Colonic mucosa (tissue), 4 donors: Measurements from ENCODE around the gene GUCY2F. TPM values are rescaled to one million over a fixed set of nuclear protein-coding genes. Genes with fewer than 3 reads are reported as not detected.

Experiments
- DNase-seq: peaks from one replicate; pipeline ENCODE4 v3.0.0-alpha.2; 2020
- H3K27ac ChIP-seq: fragments of 200-600 bp; one replicate; pipeline ENCODE4 v1.8.0; 2021
- H3K27me3 ChIP-seq: fragments of 200-600 bp; one replicate; pipeline ENCODE4 v1.8.0; 2021
- H3K36me3 ChIP-seq: fragments of 200-600 bp; one replicate; pipeline ENCODE4 v1.8.0; 2021
- H3K4me1 ChIP-seq: fragments of 200-600 bp; one replicate; pipeline ENCODE4 v1.8.0; 2021; ENCODE audit warnings: mild to moderate bottlenecking
- H3K4me3 ChIP-seq: fragments of 200-600 bp; one replicate; pipeline ENCODE4 v1.8.0; 2021
- H3K9ac ChIP-seq, 2 donors: one replicate each; pipeline ENCODE4 v1.7.0; 2013; ENCODE audit warnings: control low read depth in 2 of 2, low read depth in 2 of 2, low read length in 2 of 2
- H3K9me3 ChIP-seq: fragments of 200-600 bp; one replicate; pipeline ENCODE4 v1.8.0; 2021
- CTCF ChIP-seq: fragments of 200-600 bp; IDR thresholded peaks from one replicate; pipeline ENCODE4 v1.8.0; 2022; ENCODE audit warnings: antibody characterized with exemption, mild to moderate bottlenecking
- intact Hi-C: fragments of 100-400 bp; cut with DNase I; formaldehyde crosslinking; loops from one replicate; pipeline ENCODE4 v1.14.1; 2022
- total RNA-seq, 2 donors: library from RNA; stranded (reverse); fragmentation: NEBNext Ultra II Directional in 1 of 2; extraction: Animal tissue kit (Norgen Biotek cat#: 25700) in 1 of 2; gene quantifications; one replicate each; pipeline ENCODE4 v1.2.1, GENCODE V29; 2021
- donor health status: healthy.
- donor health status: DM: no; HTN: no; CAD: no.
- donor health status: DM: no; HTN: no; CAD: no.

GUCY2F gene
- total RNA-seq, 2 donors from 2014 or later = not detected

- no peaks in the 10 kb centered on the region for H3K27me3 ChIP-seq
- H3K27ac ChIP-seq = no peak overlapping the region
- no peak overlapping the region for H3K4me3 ChIP-seq
- H3K9ac ChIP-seq = no peak overlapping the region
- no peak for TF ChIP-seq CTCF
- H3K36me3 ChIP-seq = no peaks in the 10 kb centered on the region
- no peaks in the 10 kb centered on the region for H3K9me3 ChIP-seq
- no peaks in the 10 kb centered on the region for H3K4me1 ChIP-seq
- intact Hi-C loops = loop anchor here (10.0 kb wide), 1 partner anchor 63 kb away; no protein-coding TSS in a partner anchor
- no peak for DNase-seq
These were observed 83.8 kb downstream of the GUCY2F start for GRCh38 chrX:109398061-109398460.

- no peak for DNase-seq
These were observed 88.0 kb downstream of the GUCY2F start for GRCh38 chrX:109393859-109394258.

GRCh38 chrX:109392895-109393294, 89.0 kb downstream of the GUCY2F start:
- H3K27ac ChIP-seq = no peak overlapping the region
- intact Hi-C loops = loop anchor here (10.0 kb wide), 1 partner anchor 58 kb away; no protein-coding TSS in a partner anchor
- H3K27me3 ChIP-seq = no peaks in the 10 kb centered on the region
- no peaks in the 10 kb centered on the region for H3K9me3 ChIP-seq
- no peak for TF ChIP-seq CTCF
- no peak overlapping the region for H3K4me3 ChIP-seq
- H3K9ac ChIP-seq = no peak overlapping the region
- no peaks in the 10 kb centered on the region for H3K4me1 ChIP-seq
- no peak for DNase-seq
- H3K36me3 ChIP-seq = no peaks in the 10 kb centered on the region

More at GRCh38 chrX:109393859-109394258, 88.0 kb downstream of the GUCY2F start:
- Histone ChIP-seq H3K9me3 (no peaks in the 10 kb centered on the region), H3K27me3 (no peaks in the 10 kb centered on the region), H3K4me1 (no peaks in the 10 kb centered on the region), H3K9ac (no peak overlapping the region), H3K36me3 (no peaks in the 10 kb centered on the region), H3K4me3 (no peak overlapping the region), H3K27ac (no peak overlapping the region)
- intact Hi-C loops = loop anchor here (10.0 kb wide), 1 partner anchor 59 kb away; no protein-coding TSS in a partner anchor
- no peak for TF ChIP-seq CTCF

GRCh38 chrX:109390556-109390955, 91.3 kb downstream of the GUCY2F start:
- Histone ChIP-seq H3K27me3 (no peaks in the 10 kb centered on the region), H3K27ac (no peak overlapping the region), H3K9me3 (no peaks in the 10 kb centered on the region), H3K4me1 (no peaks in the 10 kb centered on the region), H3K36me3 (no peaks in the 10 kb centered on the region), H3K4me3 (no peak overlapping the region), H3K9ac (no peak overlapping the region)
- intact Hi-C loops = loop anchor here (10.0 kb wide), 1 partner anchor 56 kb away; no protein-coding TSS in a partner anchor
- no peak for TF ChIP-seq CTCF
- no peak for DNase-seq

- Histone ChIP-seq H3K4me1 (no peaks in the 10 kb centered on the region), H3K36me3 (no peaks in the 10 kb centered on the region), H3K9ac (no peak overlapping the region), H3K27me3 (no peaks in the 10 kb centered on the region), H3K27ac (no peak overlapping the region), H3K9me3 (no peaks in the 10 kb centered on the region), H3K4me3 (no peak overlapping the region)
- intact Hi-C loops = loop anchor here (10.0 kb wide), 1 partner anchor 55 kb away; no protein-coding TSS in a partner anchor
- no peak for DNase-seq
- TF ChIP-seq CTCF = no peak
These were observed 92.0 kb downstream of the GUCY2F start for GRCh38 chrX:109389917-109390316.
